ENCODE measurements around the gene BTBD2.

- TF ChIP-seq, protein P1, sequence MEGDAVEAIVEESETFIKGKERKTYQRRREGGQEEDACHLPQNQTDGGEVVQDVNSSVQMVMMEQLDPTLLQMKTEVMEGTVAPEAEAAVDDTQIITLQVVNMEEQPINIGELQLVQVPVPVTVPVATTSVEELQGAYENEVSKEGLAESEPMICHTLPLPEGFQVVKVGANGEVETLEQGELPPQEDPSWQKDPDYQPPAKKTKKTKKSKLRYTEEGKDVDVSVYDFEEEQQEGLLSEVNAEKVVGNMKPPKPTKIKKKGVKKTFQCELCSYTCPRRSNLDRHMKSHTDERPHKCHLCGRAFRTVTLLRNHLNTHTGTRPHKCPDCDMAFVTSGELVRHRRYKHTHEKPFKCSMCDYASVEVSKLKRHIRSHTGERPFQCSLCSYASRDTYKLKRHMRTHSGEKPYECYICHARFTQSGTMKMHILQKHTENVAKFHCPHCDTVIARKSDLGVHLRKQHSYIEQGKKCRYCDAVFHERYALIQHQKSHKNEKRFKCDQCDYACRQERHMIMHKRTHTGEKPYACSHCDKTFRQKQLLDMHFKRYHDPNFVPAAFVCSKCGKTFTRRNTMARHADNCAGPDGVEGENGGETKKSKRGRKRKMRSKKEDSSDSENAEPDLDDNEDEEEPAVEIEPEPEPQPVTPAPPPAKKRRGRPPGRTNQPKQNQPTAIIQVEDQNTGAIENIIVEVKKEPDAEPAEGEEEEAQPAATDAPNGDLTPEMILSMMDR (IDR thresholded peaks at IDR 0.05), result no peak
- TF ChIP-seq POLR2A (IDR thresholded peaks at IDR 0.05) (no peak), EP300 (IDR thresholded peaks at IDR 0.05) (no peak)
Observed at GRCh38 chr19:1992759-1993260, 22.7 kb downstream of the BTBD2 start.
